HCT116 (cell line): ENCODE results near the gene IGSF21. TPM values are rescaled to one million over a fixed set of nuclear protein-coding genes. Genes with fewer than 3 reads are reported as not detected.

Experiments
- ATAC-seq: fragments of 200-7000 bp; cut with Tn5 transposase; 2 replicates; pipeline ENCODE4 v1.9.1; 2020; ENCODE audit warnings: mild to moderate bottlenecking, moderate library complexity
- BruUV-seq: library from RNA; stranded (reverse); fragments of 400-500 nt; replicated peaks from 2 replicates; lab custom pipeline; 2021; lab: Mats Ljungman, UMichigan
- CTCF ChIA-PET: fragments of 300-600 bp; sonication (Branson Sonifier 250); formaldehyde crosslinking; loops from one replicate; lab custom pipeline; 2021; ENCODE audit warnings: antibody characterized with exemption; lab: Charles Lee
- POLR2A ChIA-PET: fragments of 300-600, 350-600 bp; sonication (Branson Sonifier 250); formaldehyde crosslinking; loops from one replicate; lab custom pipeline; 2021; ENCODE audit warnings: antibody characterized with exemption; lab: Charles Lee
- RAD21 ChIA-PET, 2 experiments: fragments of 300-600 bp; sonication (Branson Sonifier 250); formaldehyde crosslinking; loops; one replicate each; lab custom pipeline; 2023; ENCODE audit warnings: low total read pairs in 2 of 2; ENCODE audit not compliant: uncharacterized antibody in 2 of 2, unreplicated experiment in 2 of 2, low non-redundant PET in 1 of 2; lab: Charles Lee
- DNase-seq: peaks from one replicate; pipeline ENCODE4 v3.0.0-alpha.2; 2010; ENCODE audit warnings: low read depth, low spot score
- H2AFZ ChIP-seq: fragments of 200-600 bp; shearing (Covaris generic), sonication (generic); 2 replicates; pipeline ENCODE4 v1.6.1; 2017; ENCODE audit warnings: low read depth, mixed run types, mixed read lengths, antibody characterized with exemption, low read length; ENCODE audit not compliant: poor library complexity, severe bottlenecking
- H3K27ac ChIP-seq: 2 replicates; pipeline ENCODE4 v1.5.1; 2012; ENCODE audit warnings: low read depth, low read length
- H3K27me3 ChIP-seq: fragments of 200-600 bp; sonication (generic); 2 replicates; pipeline ENCODE4 v1.6.1; 2016; ENCODE audit warnings: mixed run types, low read length, mixed read lengths; ENCODE audit not compliant: insufficient read depth
- H3K36me3 ChIP-seq, 2 experiments: fragments of 200-500 bp in 1 of 2; fragments of 200-600 bp in 1 of 2; sonication (Bioruptor generic) in 1 of 2; sonication (generic) in 1 of 2; 2 replicates each; pipeline versions ENCODE4 v1.5.1 to v1.6.1; 2014 to 2016; ENCODE audit warnings: low read length in 2 of 2, inconsistent platforms in 1 of 2, mixed read lengths in 1 of 2, mixed run types in 1 of 2; ENCODE audit not compliant: insufficient read depth in 2 of 2, control insufficient read depth in 1 of 2
- H3K4me1 ChIP-seq, 2 experiments: fragments of 200-600 bp in 1 of 2; sonication (generic) in 1 of 2; 2 replicates each; pipeline versions ENCODE4 v1.5.1 to v1.6.1; 2012 to 2017; ENCODE audit warnings: low read length in 2 of 2, inconsistent platforms in 1 of 2, mild to moderate bottlenecking in 1 of 2, mixed read lengths in 1 of 2, mixed run types in 1 of 2, moderate library complexity in 1 of 2; ENCODE audit not compliant: insufficient read depth in 2 of 2, control insufficient read depth in 1 of 2
- H3K4me2 ChIP-seq: fragments of 200-600 bp; sonication (generic); 2 replicates; pipeline ENCODE4 v1.6.1; 2017; ENCODE audit warnings: mixed run types, low read length, mixed read lengths
- H3K4me3 ChIP-seq, 2 experiments: fragments of 200-600 bp in 1 of 2; sonication (generic) in 1 of 2; replicated peaks in 1 of 2; 2 replicates each; pipeline ENCODE4 v1.5.1; 2011 to 2016; ENCODE audit warnings: low read length in 2 of 2, control low read depth in 1 of 2, low read depth in 1 of 2, mild to moderate bottlenecking in 1 of 2, mixed read lengths in 1 of 2, mixed run types in 1 of 2
- H3K79me2 ChIP-seq: fragments of 200-600 bp; sonication (generic); 2 replicates; pipeline ENCODE4 v1.6.1; 2017; ENCODE audit warnings: mild to moderate bottlenecking, mixed run types, low read length, moderate library complexity, mixed read lengths; ENCODE audit not compliant: insufficient read depth
- H3K9ac ChIP-seq: fragments of 200-600 bp; sonication (generic); 2 replicates; pipeline ENCODE4 v1.6.1; 2016; ENCODE audit warnings: low read length, mixed read lengths
- H3K9me2 ChIP-seq: fragments of 200-600 bp; sonication (generic), shearing (Covaris generic); 2 replicates; pipeline ENCODE4 v1.6.1; 2017; ENCODE audit warnings: mixed run types, mild to moderate bottlenecking, moderate library complexity; ENCODE audit not compliant: insufficient read depth
- H3K9me3 ChIP-seq, 2 experiments: fragments of 200-500 bp in 1 of 2; fragments of 200-600 bp in 1 of 2; sonication (Bioruptor generic) in 1 of 2; sonication (generic) in 1 of 2; 2 replicates each; pipeline ENCODE4 v1.6.1; 2014 to 2017; ENCODE audit warnings: low read length in 2 of 2, mixed read lengths in 2 of 2, inconsistent platforms in 1 of 2, low read depth in 1 of 2, mild to moderate bottlenecking in 1 of 2, mixed run types in 1 of 2, moderate library complexity in 1 of 2; ENCODE audit not compliant: control insufficient read depth in 1 of 2, insufficient read depth in 1 of 2
- H4K20me1 ChIP-seq: fragments of 200-600 bp; sonication (generic), shearing (Covaris generic); 2 replicates; pipeline ENCODE4 v1.6.1; 2017; ENCODE audit warnings: mixed run types, mild to moderate bottlenecking, moderate library complexity; ENCODE audit not compliant: insufficient read depth
- CBX3 ChIP-seq: IDR thresholded peaks from 2 replicates; pipeline ENCODE4 v1.6.1; 2012; ENCODE audit warnings: low read depth
- CEBPB ChIP-seq: IDR thresholded peaks from 2 replicates; pipeline ENCODE4 v1.6.1; 2012; ENCODE audit warnings: low read depth
- EGR1 ChIP-seq: IDR thresholded peaks from 2 replicates; pipeline ENCODE4 v1.6.1; 2012; ENCODE audit warnings: low read depth
- ELF1 ChIP-seq: IDR thresholded peaks from 2 replicates; pipeline ENCODE4 v1.6.1; 2012; ENCODE audit warnings: low read depth, borderline replicate concordance
- EZH2phosphoT487 ChIP-seq: fragments of 200-600 bp; IDR thresholded peaks from 2 replicates; pipeline ENCODE4 v1.6.1; 2018; ENCODE audit warnings: antibody characterized with exemption, borderline replicate concordance
- FOSL1 ChIP-seq: IDR thresholded peaks from 2 replicates; pipeline ENCODE4 v1.6.1; 2012; ENCODE audit warnings: low read depth
- JUND ChIP-seq: IDR thresholded peaks from 2 replicates; pipeline ENCODE4 v1.6.1; 2012
- POLR2AphosphoS5 ChIP-seq: IDR thresholded peaks from 2 replicates; pipeline ENCODE4 v1.6.1; 2011; ENCODE audit warnings: mild to moderate bottlenecking, low read depth, low read length, moderate library complexity
- RAD21 ChIP-seq: IDR thresholded peaks from 2 replicates; pipeline ENCODE4 v1.6.1; 2012; ENCODE audit warnings: low read depth, mild to moderate bottlenecking
- REST ChIP-seq: IDR thresholded peaks from 2 replicates; pipeline ENCODE4 v1.6.1; 2012; ENCODE audit warnings: low read depth
- SIN3A ChIP-seq: IDR thresholded peaks from 2 replicates; pipeline ENCODE4 v1.6.1; 2012; ENCODE audit warnings: low read depth
- SP1 ChIP-seq: IDR thresholded peaks from 2 replicates; pipeline ENCODE4 v1.6.1; 2012; ENCODE audit warnings: low read depth
- SRF ChIP-seq: IDR thresholded peaks from 2 replicates; pipeline ENCODE4 v1.6.1; 2012; ENCODE audit warnings: low read depth
- ZFX ChIP-seq: fragments of 450-650 bp; IDR thresholded peaks from 2 replicates; pipeline ENCODE4 v1.6.1; 2017
- ZNF274 ChIP-seq: fragments of 200-500 bp; sonication (Bioruptor generic); IDR thresholded peaks from 2 replicates; pipeline ENCODE4 v1.6.1; 2014; ENCODE audit warnings: mild to moderate bottlenecking, low read depth, low read length, inconsistent platforms
- intact Hi-C: fragments of 100-400 bp; cut with micrococcal nuclease; formaldehyde crosslinking; loops from 2 replicates; pipeline ENCODE4 v1.10.0; 2022
- total RNA-seq: library from RNA; stranded (reverse); gene quantifications from one replicate; pipeline ENCODE4 v1.2.1, GENCODE V29; 2021; ENCODE audit not compliant: unreplicated experiment
- TF ChIP-seq, protein P1 (sequence below): IDR thresholded peaks from 2 replicates; pipeline ENCODE4 v1.6.1; 2012
- TF ChIP-seq, protein P2 (sequence below): IDR thresholded peaks from 2 replicates; pipeline ENCODE4 v1.6.1; 2011; ENCODE audit warnings: mild to moderate bottlenecking, low read length, moderate library complexity; ENCODE audit not compliant: insufficient replicate concordance; ENCODE audit errors: extremely low read depth

IGSF21 gene
- total RNA-seq, 1 experiment from 2014 or later = not detected

DNA sequence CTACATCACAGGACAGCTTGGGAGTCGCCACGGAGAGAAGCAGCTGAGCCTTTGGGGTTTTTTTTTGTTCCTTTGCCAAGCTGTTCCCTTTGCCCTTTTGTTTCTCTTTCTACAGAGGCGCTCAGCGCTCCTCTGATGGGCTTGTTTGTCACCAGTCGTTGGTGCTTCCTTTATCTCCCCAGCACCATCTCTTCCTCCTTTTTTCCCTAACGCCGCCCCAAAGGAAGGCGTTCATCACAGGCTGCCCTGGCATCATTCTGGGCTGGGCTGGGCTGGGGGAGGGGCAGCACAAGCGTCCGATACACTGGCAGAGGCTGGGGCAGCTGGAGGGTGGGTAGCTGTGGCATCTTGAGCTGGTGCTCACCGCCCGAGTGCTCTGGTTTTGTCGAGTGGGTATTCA, 10.5 kb downstream of the IGSF21 start:
- BruUV-seq = no TSS peak
- ChIA-PET RAD21 (no interaction called here), POLR2A (no interaction called here), CTCF (no interaction called here)
- ATAC-seq (no peak), DNase-seq (no peak)
- Histone ChIP-seq H3K4me2 (no peak overlapping the region), H3K4me1 (no peaks in the 10 kb centered on the region), H3K4me3 (no peak overlapping the region), H3K9me3 (no peaks in the 10 kb centered on the region), H2AFZ (no peak overlapping the region), H4K20me1 (no peaks in the 10 kb centered on the region), H3K27me3 (peaks cover 45% of the 10 kb centered on the region), H3K9me2 (no peaks in the 10 kb centered on the region), H3K9ac (no peak overlapping the region), H3K27ac (no peak overlapping the region), H3K79me2 (no peaks in the 10 kb centered on the region), H3K36me3 (no peaks in the 10 kb centered on the region)
- no peak for TF ChIP-seq SP1
- TF ChIP-seq JUND = no peak
- TF ChIP-seq CBX3 = no peak
- no peak for TF ChIP-seq ZNF274
- no peak for TF ChIP-seq POLR2AphosphoS5
- TF ChIP-seq, protein P1, sequence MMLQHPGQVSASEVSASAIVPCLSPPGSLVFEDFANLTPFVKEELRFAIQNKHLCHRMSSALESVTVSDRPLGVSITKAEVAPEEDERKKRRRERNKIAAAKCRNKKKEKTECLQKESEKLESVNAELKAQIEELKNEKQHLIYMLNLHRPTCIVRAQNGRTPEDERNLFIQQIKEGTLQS = no peak
- no peak for TF ChIP-seq EGR1
- no peak for TF ChIP-seq EZH2phosphoT487
- intact Hi-C loops = no loop called here

- Histone ChIP-seq H3K27me3 (peaks cover 48% of the 10 kb centered on the region), H3K9me2 (no peaks in the 10 kb centered on the region), H3K79me2 (no peaks in the 10 kb centered on the region), H3K4me2 (no peak overlapping the region), H2AFZ (no peak overlapping the region), H3K9ac (no peak overlapping the region), H3K4me1 (no peaks in the 10 kb centered on the region), H3K36me3 (no peaks in the 10 kb centered on the region), H3K27ac (no peak overlapping the region), H4K20me1 (no peaks in the 10 kb centered on the region), H3K9me3 (no peaks in the 10 kb centered on the region), H3K4me3 (no peak overlapping the region)
- ChIA-PET POLR2A (no interaction called here), RAD21 (no interaction called here), CTCF (no interaction called here)
- ATAC-seq = no peak
- intact Hi-C loops = no loop called here
- DNase-seq = no peak
- no TSS peak for BruUV-seq
- TF ChIP-seq ZFX = no peak
- TF ChIP-seq CEBPB = no peak
- TF ChIP-seq, protein P2, sequence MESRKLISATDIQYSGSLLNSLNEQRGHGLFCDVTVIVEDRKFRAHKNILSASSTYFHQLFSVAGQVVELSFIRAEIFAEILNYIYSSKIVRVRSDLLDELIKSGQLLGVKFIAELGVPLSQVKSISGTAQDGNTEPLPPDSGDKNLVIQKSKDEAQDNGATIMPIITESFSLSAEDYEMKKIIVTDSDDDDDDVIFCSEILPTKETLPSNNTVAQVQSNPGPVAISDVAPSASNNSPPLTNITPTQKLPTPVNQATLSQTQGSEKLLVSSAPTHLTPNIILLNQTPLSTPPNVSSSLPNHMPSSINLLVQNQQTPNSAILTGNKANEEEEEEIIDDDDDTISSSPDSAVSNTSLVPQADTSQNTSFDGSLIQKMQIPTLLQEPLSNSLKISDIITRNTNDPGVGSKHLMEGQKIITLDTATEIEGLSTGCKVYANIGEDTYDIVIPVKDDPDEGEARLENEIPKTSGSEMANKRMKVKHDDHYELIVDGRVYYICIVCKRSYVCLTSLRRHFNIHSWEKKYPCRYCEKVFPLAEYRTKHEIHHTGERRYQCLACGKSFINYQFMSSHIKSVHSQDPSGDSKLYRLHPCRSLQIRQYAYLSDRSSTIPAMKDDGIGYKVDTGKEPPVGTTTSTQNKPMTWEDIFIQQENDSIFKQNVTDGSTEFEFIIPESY = no peak
- no peak for TF ChIP-seq FOSL1
- no peak for TF ChIP-seq RAD21
- no peak for TF ChIP-seq REST
- TF ChIP-seq EGR1 = no peak
- TF ChIP-seq ELF1 = no peak
- no peak for TF ChIP-seq JUND
- no peak for TF ChIP-seq SIN3A
- no peak for TF ChIP-seq EZH2phosphoT487
- TF ChIP-seq SP1 = no peak
- TF ChIP-seq SRF = no peak
- TF ChIP-seq POLR2AphosphoS5 = no peak
Observed at GRCh38 chr1:18118491-18118890, 10.9 kb downstream of the IGSF21 start.
